ENCODE results near the gene NTF3. TPM values are rescaled to one million over a fixed set of nuclear protein-coding genes. Genes with fewer than 3 reads are reported as not detected.

Gene NTF3
- total RNA-seq, 5 donors from 2014 or later (not counting 1 experiment from before 2014, with no cell fraction given) = not detected

- Mint-ChIP-seq H3K4me3 (no peak overlapping the region), H3K4me1 (no peaks in the 10 kb centered on the region), H3K36me3 (no peaks in the 10 kb centered on the region), H3K27ac (no peak overlapping the region), H3K27me3 (peaks cover 6 to 15% of the 10 kb centered on the region in 2 donors), H3K9me3 (peaks cover 3 to 9% (median 3%) of the 10 kb centered on the region in 3 donors)
- no peak for ATAC-seq (replicated peaks in 1 of 4)
- peaks cover 0 to 10% of the 10 kb centered on the region in 2 experiments for H3K27me3 ChIP-seq (replicated peaks in 1 of 2; ENCODE audit: control insufficient read depth in 2 of 2, extremely low read depth in 1 of 2, insufficient read depth in 2 of 2, low read length in 1 of 2)
- H3K36me3 ChIP-seq (ENCODE audit: control insufficient read depth in 2 of 2, extremely low read depth in 1 of 2, insufficient read depth in 1 of 2, low read length in 1 of 2) = no peaks in the 10 kb centered on the region
- DNase-seq = no peak
- H3K9me3 ChIP-seq = no peaks in the 10 kb centered on the region
- 94% methylated on average over 5 of the region's 11 CpGs for WGBS (ENCODE audit: insufficient coverage)
- ChIA-PET CTCF (no interaction called here), POLR2A (no interaction called here)
- H3K27ac ChIP-seq (ENCODE audit: low read length) = no peak overlapping the region
- no peak overlapping the region for H3K4me3 ChIP-seq (ENCODE audit: control insufficient read depth in 1 of 2, extremely low read depth in 1 of 2, low read length in 1 of 2)
- no peaks in the 10 kb centered on the region for H3K4me1 ChIP-seq (ENCODE audit: control insufficient read depth in 1 of 2, extremely low read depth in 1 of 2, insufficient read depth in 2 of 2, low read length in 2 of 2)
These were observed 10.5 kb downstream of the NTF3 start for GRCh38 chr12:5442251-5443006.

- 87% methylated on average over 3 of the region's 6 CpGs for WGBS (ENCODE audit: insufficient coverage)
- CTCF ChIA-PET = no interaction called here
- Histone ChIP-seq H3K36me3 (ENCODE audit: control insufficient read depth in 2 of 2, extremely low read depth in 1 of 2, insufficient read depth in 1 of 2, low read length in 1 of 2) (no peaks in the 10 kb centered on the region), H3K4me1 (ENCODE audit: control insufficient read depth in 1 of 2, extremely low read depth in 1 of 2, insufficient read depth in 2 of 2, low read length in 2 of 2) (no peaks in the 10 kb centered on the region), H3K9me3 (no peaks in the 10 kb centered on the region), H3K27me3 (replicated peaks in 1 of 2; ENCODE audit: control insufficient read depth in 2 of 2, extremely low read depth in 1 of 2, insufficient read depth in 2 of 2, low read length in 1 of 2) (peaks cover 0 to 7% of the 10 kb centered on the region in 2 experiments), H3K27ac (ENCODE audit: low read length) (no peak overlapping the region), H3K4me3 (ENCODE audit: control insufficient read depth in 1 of 2, extremely low read depth in 1 of 2, low read length in 1 of 2) (no peak overlapping the region)
- Mint-ChIP-seq H3K9me3 (no peaks in the 10 kb centered on the region), H3K27me3 (peaks cover 4 to 15% of the 10 kb centered on the region in 2 donors), H3K4me3 (no peak overlapping the region), H3K27ac (no peak overlapping the region), H3K4me1 (no peaks in the 10 kb centered on the region), H3K36me3 (no peaks in the 10 kb centered on the region)
- DNase-seq (no peak), ATAC-seq (replicated peaks in 1 of 4) (no peak)
- POLR2A ChIA-PET = no interaction called here
These were observed 12.6 kb downstream of the NTF3 start for GRCh38 chr12:5444520-5444919.

DNA sequence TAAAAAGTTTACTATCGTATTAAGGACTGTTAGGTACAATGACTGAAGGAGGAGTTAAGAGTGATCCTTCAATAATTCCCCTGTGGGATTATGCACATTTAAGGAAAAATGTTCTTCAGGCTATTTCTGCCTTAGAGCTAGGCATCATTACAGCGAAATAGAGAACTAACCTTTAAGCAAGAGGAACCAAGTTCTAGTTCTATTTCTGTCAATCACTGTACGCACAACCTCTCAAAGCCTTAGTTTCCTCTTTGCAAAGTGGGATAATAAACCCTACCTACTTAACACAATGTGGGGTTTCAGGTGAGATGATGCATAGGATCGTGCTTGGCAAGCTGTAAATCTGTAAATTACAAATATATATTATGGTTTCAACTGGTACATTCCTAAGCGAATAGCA is 15.4 kb downstream of the NTF3 start:
- H3K4me3 Mint-ChIP-seq = no peak overlapping the region
- H3K27ac Mint-ChIP-seq = no peak overlapping the region
- POLR2A ChIA-PET = no interaction called here
- WGBS (ENCODE audit: insufficient coverage) = 100% methylated on average over 1 of the region's 5 CpGs
- no peaks in the 10 kb centered on the region for H3K9me3 ChIP-seq
- no peaks in the 10 kb centered on the region for H3K36me3 Mint-ChIP-seq
- H3K9me3 Mint-ChIP-seq = no peaks in the 10 kb centered on the region
- H3K27me3 Mint-ChIP-seq = peaks cover 8 to 14% of the 10 kb centered on the region in 2 donors
- H3K27me3 ChIP-seq (replicated peaks in 1 of 2; ENCODE audit: control insufficient read depth in 2 of 2, extremely low read depth in 1 of 2, insufficient read depth in 2 of 2, low read length in 1 of 2) = peaks cover 0 to 9% of the 10 kb centered on the region in 2 experiments
- CTCF ChIA-PET = no interaction called here
- no peaks in the 10 kb centered on the region for H3K4me1 Mint-ChIP-seq
- DNase-seq (no peak), ATAC-seq (replicated peaks in 1 of 4) (no peak)
- no peaks in the 10 kb centered on the region for H3K4me1 ChIP-seq (ENCODE audit: control insufficient read depth in 1 of 2, extremely low read depth in 1 of 2, insufficient read depth in 2 of 2, low read length in 2 of 2)
- H3K4me3 ChIP-seq (ENCODE audit: control insufficient read depth in 1 of 2, extremely low read depth in 1 of 2, low read length in 1 of 2) = no peak overlapping the region
- no peaks in the 10 kb centered on the region for H3K36me3 ChIP-seq (ENCODE audit: control insufficient read depth in 2 of 2, extremely low read depth in 1 of 2, insufficient read depth in 1 of 2, low read length in 1 of 2)
- no peak overlapping the region for H3K27ac ChIP-seq (ENCODE audit: low read length)

- no peak overlapping the region for H3K27ac ChIP-seq (ENCODE audit: low read length)
- DNase-seq (no peak), ATAC-seq (replicated peaks in 1 of 4) (no peak)
- POLR2A ChIA-PET = no interaction called here
- no peak overlapping the region for H3K4me3 ChIP-seq (ENCODE audit: control insufficient read depth in 1 of 2, extremely low read depth in 1 of 2, low read length in 1 of 2)
- H3K27me3 ChIP-seq (replicated peaks in 1 of 2; ENCODE audit: control insufficient read depth in 2 of 2, extremely low read depth in 1 of 2, insufficient read depth in 2 of 2, low read length in 1 of 2) = peaks cover 0 to 2% of the 10 kb centered on the region in 2 experiments
- peaks cover 8 to 14% of the 10 kb centered on the region in 2 donors for H3K27me3 Mint-ChIP-seq
- no peaks in the 10 kb centered on the region for H3K4me1 ChIP-seq (ENCODE audit: control insufficient read depth in 1 of 2, extremely low read depth in 1 of 2, insufficient read depth in 2 of 2, low read length in 2 of 2)
- CTCF ChIA-PET = no interaction called here
- no peaks in the 10 kb centered on the region for H3K36me3 Mint-ChIP-seq
- H3K4me1 Mint-ChIP-seq = no peaks in the 10 kb centered on the region
- H3K9me3 Mint-ChIP-seq = no peaks in the 10 kb centered on the region
- WGBS (ENCODE audit: insufficient coverage) = no CpG with 5 or more reads among the region's 1 CpG
- H3K36me3 ChIP-seq (ENCODE audit: control insufficient read depth in 2 of 2, extremely low read depth in 1 of 2, insufficient read depth in 1 of 2, low read length in 1 of 2) = no peaks in the 10 kb centered on the region
- H3K27ac Mint-ChIP-seq = no peak overlapping the region
- no peak overlapping the region for H3K4me3 Mint-ChIP-seq
- no peaks in the 10 kb centered on the region for H3K9me3 ChIP-seq
These were observed 19.3 kb downstream of the NTF3 start for GRCh38 chr12:5451251-5451650.

DNA sequence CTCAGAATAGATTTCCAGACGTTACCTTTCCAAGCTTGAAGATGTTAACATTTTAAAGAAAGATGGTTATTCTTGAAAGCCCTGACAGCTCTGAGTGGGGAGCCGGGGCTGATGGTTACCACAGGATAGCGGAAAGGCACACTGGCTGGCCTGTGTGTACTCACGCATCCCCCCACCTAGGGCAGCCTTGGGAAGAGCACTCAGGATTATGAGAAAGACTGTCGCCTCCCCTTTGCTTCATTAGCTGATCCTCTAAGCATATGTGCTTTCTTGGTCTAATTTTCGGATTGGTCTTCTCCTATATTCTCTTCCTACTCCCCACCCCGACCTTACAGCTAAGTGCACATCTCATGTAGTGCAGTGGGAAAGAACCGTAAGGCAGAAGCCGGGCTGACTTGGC is 20.7 kb downstream of the NTF3 start:
- DNase-seq = no peak
- no peak for ATAC-seq (replicated peaks in 1 of 4)
- Histone ChIP-seq H3K27me3 (replicated peaks in 1 of 2; ENCODE audit: control insufficient read depth in 2 of 2, extremely low read depth in 1 of 2, insufficient read depth in 2 of 2, low read length in 1 of 2) (peaks cover 0 to 5% of the 10 kb centered on the region in 2 experiments), H3K4me3 (ENCODE audit: control insufficient read depth in 1 of 2, extremely low read depth in 1 of 2, low read length in 1 of 2) (no peak overlapping the region), H3K4me1 (ENCODE audit: control insufficient read depth in 1 of 2, extremely low read depth in 1 of 2, insufficient read depth in 2 of 2, low read length in 2 of 2) (no peaks in the 10 kb centered on the region), H3K9me3 (no peaks in the 10 kb centered on the region), H3K36me3 (ENCODE audit: control insufficient read depth in 2 of 2, extremely low read depth in 1 of 2, insufficient read depth in 1 of 2, low read length in 1 of 2) (no peaks in the 10 kb centered on the region), H3K27ac (ENCODE audit: low read length) (no peak overlapping the region)
- Mint-ChIP-seq H3K27me3 (peaks cover 8 to 14% of the 10 kb centered on the region in 2 donors), H3K27ac (no peak overlapping the region), H3K4me3 (no peak overlapping the region), H3K4me1 (peaks cover 7 to 10% (median 8%) of the 10 kb centered on the region in 3 donors), H3K36me3 (no peaks in the 10 kb centered on the region), H3K9me3 (no peaks in the 10 kb centered on the region)
- POLR2A ChIA-PET = no interaction called here
- CTCF ChIA-PET = no interaction called here
- 69% methylated on average over 4 of the region's 9 CpGs for WGBS (ENCODE audit: insufficient coverage)

GRCh38 chr12:5453466-5453865 is 21.6 kb downstream of the NTF3 start:
- Histone ChIP-seq H3K27me3 (replicated peaks in 1 of 2; ENCODE audit: control insufficient read depth in 2 of 2, extremely low read depth in 1 of 2, insufficient read depth in 2 of 2, low read length in 1 of 2) (peaks cover 0 to 5% of the 10 kb centered on the region in 2 experiments), H3K4me3 (ENCODE audit: control insufficient read depth in 1 of 2, extremely low read depth in 1 of 2, low read length in 1 of 2) (no peak overlapping the region), H3K9me3 (no peaks in the 10 kb centered on the region), H3K4me1 (ENCODE audit: control insufficient read depth in 1 of 2, extremely low read depth in 1 of 2, insufficient read depth in 2 of 2, low read length in 2 of 2) (no peaks in the 10 kb centered on the region), H3K36me3 (ENCODE audit: control insufficient read depth in 2 of 2, extremely low read depth in 1 of 2, insufficient read depth in 1 of 2, low read length in 1 of 2) (no peaks in the 10 kb centered on the region), H3K27ac (ENCODE audit: low read length) (no peak overlapping the region)
- ATAC-seq (replicated peaks in 1 of 4) (no peak), DNase-seq (no peak)
- Mint-ChIP-seq H3K36me3 (no peaks in the 10 kb centered on the region), H3K4me1 (peaks cover 7 to 10% (median 8%) of the 10 kb centered on the region in 3 donors), H3K9me3 (no peaks in the 10 kb centered on the region), H3K4me3 (no peak overlapping the region), H3K27me3 (peaks cover 8 to 14% of the 10 kb centered on the region in 2 donors), H3K27ac (no peak overlapping the region)
- ChIA-PET CTCF (no interaction called here), POLR2A (no interaction called here)
- WGBS (ENCODE audit: insufficient coverage) = 86% methylated on average over 1 of the region's 5 CpGs

All from T-cell (primary cell).